IPS-NIHi11 (cell line): Measurements from ENCODE around the gene POC1B.
"Not testable (repeated sequence)": the region's sequence is repeated elsewhere in the genome, so short reads cannot be mapped to it uniquely, and the experiment has no call there.

Source experiments
- DNase-seq: peaks from one replicate; pipeline ENCODE4 v3.0.0; 2012; ENCODE audit warnings: mixed read lengths, low spot score

POC1B gene

GRCh38 chr12:89464974-89465592 is 60.8 kb downstream of the POC1B start:
- DNase-seq: no peak

GRCh38 chr12:89461649-89462612 is 63.9 kb downstream of the POC1B start:
- peak; percentile 48 for DNase-seq

- DNase-seq: no peak
Measured at GRCh38 chr12:89461190-89461589, 64.7 kb downstream of the POC1B start.

GRCh38 chr12:89459279-89459678 is 66.6 kb downstream of the POC1B start:
- DNase-seq: not testable (repeated sequence)

GRCh38 chr12:89456565-89456964 is 69.3 kb downstream of the POC1B start:
- no peak for DNase-seq

GRCh38 chr12:89454080-89454848 is 71.6 kb downstream of the POC1B start:
- no peak for DNase-seq

- no peak for DNase-seq
Measured at GRCh38 chr12:89453121-89453978, 72.5 kb downstream of the POC1B start.

- peak; percentile 52 for DNase-seq
Measured at GRCh38 chr12:89451841-89452251, 74.0 kb downstream of the POC1B start.

- no peak for DNase-seq
Measured at GRCh38 chr12:89450907-89451306, 74.9 kb downstream of the POC1B start.

GRCh38 chr12:89448951-89449371 is 76.9 kb downstream of the POC1B start:
- DNase-seq: no peak

- no peak for DNase-seq
Measured at GRCh38 chr12:89448526-89448925, 77.3 kb downstream of the POC1B start.

GRCh38 chr12:89439941-89440340 is 85.9 kb downstream of the POC1B start:
- no peak for DNase-seq

- no peak for DNase-seq
Measured at GRCh38 chr12:89437231-89437630, 88.6 kb downstream of the POC1B start.

- no peak for DNase-seq
Measured at GRCh38 chr12:89436062-89436461, 89.8 kb downstream of the POC1B start.

- no peak for DNase-seq
Measured at GRCh38 chr12:89433634-89434033, 92.2 kb downstream of the POC1B start.

GRCh38 chr12:89432396-89432795 is 93.5 kb downstream of the POC1B start:
- DNase-seq: no peak

- no peak for DNase-seq
Measured at GRCh38 chr12:89429528-89429927, 96.3 kb downstream of the POC1B start.

GRCh38 chr12:89427508-89428156 is 98.2 kb downstream of the POC1B start:
- DNase-seq: no peak

- no peak for DNase-seq
Measured at GRCh38 chr12:89424846-89425245, 101.0 kb downstream of the POC1B start.

- no peak for DNase-seq
Measured at GRCh38 chr12:89424389-89424788, 101.5 kb downstream of the POC1B start.
